ENCODE measurements around the gene MYPOP. TPM values are rescaled to one million over a fixed set of nuclear protein-coding genes. Genes with fewer than 3 reads are reported as not detected.
A peak's percentile ranks its signal among the peaks of the same experiment; 100 is the strongest.

MYPOP gene
- total and polyA plus RNA-seq, 2 of the 13 experiments (the other 11 are each of a cell fraction or from before 2014, with no cell fraction given), result 2.3 to 2.7 TPM

DNA sequence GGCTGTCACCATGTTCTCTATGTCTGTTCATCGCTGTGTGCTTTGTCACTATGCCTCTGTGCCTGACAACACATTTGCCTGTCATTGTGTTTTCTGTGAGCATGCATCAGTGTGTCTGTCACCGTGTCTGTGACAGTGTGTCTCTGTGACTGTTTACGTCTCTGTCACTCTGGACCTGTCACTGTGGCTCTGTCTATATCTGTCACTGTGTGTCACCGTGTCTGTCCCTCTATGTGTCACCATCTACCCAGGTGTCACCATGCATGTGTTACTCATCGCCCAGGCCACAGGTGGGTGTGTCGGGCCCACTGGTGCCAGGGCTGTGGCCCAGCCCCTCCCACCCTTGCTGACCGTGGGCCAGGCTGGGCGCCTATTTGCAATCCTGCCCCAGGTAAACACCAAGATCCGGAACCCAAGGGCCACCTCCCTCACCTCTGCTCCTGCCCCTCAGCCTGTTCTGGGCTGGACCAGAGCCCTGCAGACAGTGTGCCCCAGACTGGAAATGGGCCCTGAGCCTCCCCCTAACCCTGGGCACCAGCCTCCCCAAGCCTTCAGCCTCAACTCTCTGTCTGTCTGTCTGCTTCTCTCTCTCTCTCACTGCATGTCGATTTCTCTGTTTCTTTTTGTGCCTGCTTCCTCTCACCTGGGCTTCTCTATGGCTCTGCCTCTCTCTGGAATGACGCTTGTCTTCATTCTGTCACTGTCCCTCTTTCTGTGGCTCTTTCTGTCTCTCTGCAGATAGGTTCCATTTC is 24.2 kb downstream of the MYPOP start (continued):
- TF ChIP-seq, protein P1, sequence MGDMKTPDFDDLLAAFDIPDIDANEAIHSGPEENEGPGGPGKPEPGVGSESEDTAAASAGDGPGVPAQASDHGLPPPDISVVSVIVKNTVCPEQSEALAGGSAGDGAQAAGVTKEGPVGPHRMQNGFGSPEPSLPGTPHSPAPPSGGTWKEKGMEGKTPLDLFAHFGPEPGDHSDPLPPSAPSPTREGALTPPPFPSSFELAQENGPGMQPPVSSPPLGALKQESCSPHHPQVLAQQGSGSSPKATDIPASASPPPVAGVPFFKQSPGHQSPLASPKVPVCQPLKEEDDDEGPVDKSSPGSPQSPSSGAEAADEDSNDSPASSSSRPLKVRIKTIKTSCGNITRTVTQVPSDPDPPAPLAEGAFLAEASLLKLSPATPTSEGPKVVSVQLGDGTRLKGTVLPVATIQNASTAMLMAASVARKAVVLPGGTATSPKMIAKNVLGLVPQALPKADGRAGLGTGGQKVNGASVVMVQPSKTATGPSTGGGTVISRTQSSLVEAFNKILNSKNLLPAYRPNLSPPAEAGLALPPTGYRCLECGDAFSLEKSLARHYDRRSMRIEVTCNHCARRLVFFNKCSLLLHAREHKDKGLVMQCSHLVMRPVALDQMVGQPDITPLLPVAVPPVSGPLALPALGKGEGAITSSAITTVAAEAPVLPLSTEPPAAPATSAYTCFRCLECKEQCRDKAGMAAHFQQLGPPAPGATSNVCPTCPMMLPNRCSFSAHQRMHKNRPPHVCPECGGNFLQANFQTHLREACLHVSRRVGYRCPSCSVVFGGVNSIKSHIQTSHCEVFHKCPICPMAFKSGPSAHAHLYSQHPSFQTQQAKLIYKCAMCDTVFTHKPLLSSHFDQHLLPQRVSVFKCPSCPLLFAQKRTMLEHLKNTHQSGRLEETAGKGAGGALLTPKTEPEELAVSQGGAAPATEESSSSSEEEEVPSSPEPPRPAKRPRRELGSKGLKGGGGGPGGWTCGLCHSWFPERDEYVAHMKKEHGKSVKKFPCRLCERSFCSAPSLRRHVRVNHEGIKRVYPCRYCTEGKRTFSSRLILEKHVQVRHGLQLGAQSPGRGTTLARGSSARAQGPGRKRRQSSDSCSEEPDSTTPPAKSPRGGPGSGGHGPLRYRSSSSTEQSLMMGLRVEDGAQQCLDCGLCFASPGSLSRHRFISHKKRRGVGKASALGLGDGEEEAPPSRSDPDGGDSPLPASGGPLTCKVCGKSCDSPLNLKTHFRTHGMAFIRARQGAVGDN (CRISPR knock-in tag; IDR thresholded peaks at IDR 0.05), result peak; percentile 86
- TF ChIP-seq POGZ (CRISPR knock-in tag; IDR thresholded peaks at IDR 0.05) (no peak), SNRNP70 (IDR thresholded peaks at IDR 0.05; ENCODE audit: low read depth, low read length) (no peak), ZIK1 (CRISPR knock-in tag; IDR thresholded peaks at IDR 0.05; ENCODE audit: borderline replicate concordance, low read depth) (no peak), HDAC2 (CRISPR knock-in tag; IDR thresholded peaks at IDR 0.05) (peak; percentile 63; the same call in 1 of the 2 replicates), ETV5 (CRISPR knock-in tag; IDR thresholded peaks at IDR 0.05; ENCODE audit: borderline replicate concordance) (peak; percentile 85), KLF16 (CRISPR knock-in tag; IDR thresholded peaks at IDR 0.05) (peak in 1 of 2 experiments; percentile 53; a peak in 2 of 4 replicates), ZNF143 (CRISPR knock-in tag; IDR thresholded peaks at IDR 0.05) (0 out of 2 replicates have a peak, but pooled peaks have one; percentile 27), NFKBIZ (CRISPR knock-in tag; IDR thresholded peaks at IDR 0.05) (no peak), ATF1 (CRISPR knock-in tag; IDR thresholded peaks at IDR 0.05) (no peak), ZKSCAN5 (CRISPR knock-in tag; IDR thresholded peaks at IDR 0.05) (0 out of 2 replicates have a peak, but pooled peaks have one; percentile 26), ZNF878 (CRISPR knock-in tag; IDR thresholded peaks at IDR 0.05) (no peak), MTA1 (CRISPR knock-in tag; IDR thresholded peaks at IDR 0.05; ENCODE audit: borderline replicate concordance) (peak; percentile 73; the same call in 1 of the 2 replicates), ZNF776 (CRISPR knock-in tag; IDR thresholded peaks at IDR 0.05) (0 out of 2 replicates have a peak, but pooled peaks have one; percentile 15), CEBPG (CRISPR knock-in tag; IDR thresholded peaks at IDR 0.05) (peak; percentile 27; the same call in 1 of the 2 replicates), ZNF530 (CRISPR knock-in tag; IDR thresholded peaks at IDR 0.05; ENCODE audit: low read depth) (no peak)
- TF ChIP-seq, protein P2, sequence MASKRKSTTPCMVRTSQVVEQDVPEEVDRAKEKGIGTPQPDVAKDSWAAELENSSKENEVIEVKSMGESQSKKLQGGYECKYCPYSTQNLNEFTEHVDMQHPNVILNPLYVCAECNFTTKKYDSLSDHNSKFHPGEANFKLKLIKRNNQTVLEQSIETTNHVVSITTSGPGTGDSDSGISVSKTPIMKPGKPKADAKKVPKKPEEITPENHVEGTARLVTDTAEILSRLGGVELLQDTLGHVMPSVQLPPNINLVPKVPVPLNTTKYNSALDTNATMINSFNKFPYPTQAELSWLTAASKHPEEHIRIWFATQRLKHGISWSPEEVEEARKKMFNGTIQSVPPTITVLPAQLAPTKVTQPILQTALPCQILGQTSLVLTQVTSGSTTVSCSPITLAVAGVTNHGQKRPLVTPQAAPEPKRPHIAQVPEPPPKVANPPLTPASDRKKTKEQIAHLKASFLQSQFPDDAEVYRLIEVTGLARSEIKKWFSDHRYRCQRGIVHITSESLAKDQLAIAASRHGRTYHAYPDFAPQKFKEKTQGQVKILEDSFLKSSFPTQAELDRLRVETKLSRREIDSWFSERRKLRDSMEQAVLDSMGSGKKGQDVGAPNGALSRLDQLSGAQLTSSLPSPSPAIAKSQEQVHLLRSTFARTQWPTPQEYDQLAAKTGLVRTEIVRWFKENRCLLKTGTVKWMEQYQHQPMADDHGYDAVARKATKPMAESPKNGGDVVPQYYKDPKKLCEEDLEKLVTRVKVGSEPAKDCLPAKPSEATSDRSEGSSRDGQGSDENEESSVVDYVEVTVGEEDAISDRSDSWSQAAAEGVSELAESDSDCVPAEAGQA (IDR thresholded peaks at IDR 0.05; ENCODE audit: low read depth), result peak; percentile 15; the same call in 1 of the 2 replicates
- TF ChIP-seq, protein P2 (CRISPR knock-in tag; IDR thresholded peaks at IDR 0.05; ENCODE audit: borderline replicate concordance), result no peak
